K562 (cell line): ENCODE data around the gene PPP1R37. TPM values are rescaled to one million over a fixed set of nuclear protein-coding genes. Genes with fewer than 3 reads are reported as not detected.

Source experiments
- ARID2 ChIP-seq: fragments of 450-650 bp; IDR thresholded peaks from 2 replicates; pipeline ENCODE4 v1.6.1; 2017; ENCODE audit warnings: antibody characterized with exemption, mild to moderate bottlenecking
- BRCA1 ChIP-seq, 2 experiments: fragments of 450-650 bp in 1 of 2; sonication (generic) in 1 of 2; formaldehyde crosslinking in 1 of 2; IDR thresholded peaks; 2 replicates each; pipeline versions ENCODE4 v1.5.0 to v1.6.1; 2017 to 2020; ENCODE audit warnings: mild to moderate bottlenecking in 1 of 2, missing genetic modification reagents in 1 of 2
- CHD4 ChIP-seq: fragments of 200-600 bp; sonication (generic); IDR thresholded peaks from 3 replicates; pipeline ENCODE4 v1.6.1; 2012; ENCODE audit warnings: low read depth, mild to moderate bottlenecking, mixed read lengths, low read length, inconsistent platforms; ENCODE audit not compliant: insufficient read depth, insufficient replicate concordance, poor library complexity, severe bottlenecking
- FOS ChIP-seq: IDR thresholded peaks from 3 replicates; pipeline ENCODE4 v1.6.1; 2011; ENCODE audit not compliant: insufficient read length; ENCODE audit errors: extremely low read depth
- HBP1 ChIP-seq: fragments of 450-650 bp; formaldehyde crosslinking; IDR thresholded peaks from 2 replicates; pipeline ENCODE4 v1.4.0; 2022; ENCODE audit warnings: missing genetic modification characterization
- HCFC1 ChIP-seq: IDR thresholded peaks from 2 replicates; pipeline ENCODE4 v1.6.1; 2012; ENCODE audit warnings: low read depth, low read length, improper control_type of control experiment
- HDAC8 ChIP-seq: fragments of 450-650 bp; IDR thresholded peaks from 2 replicates; pipeline ENCODE4 v1.6.1; 2016; ENCODE audit warnings: mild to moderate bottlenecking, missing genetic modification characterization, moderate library complexity, missing compliant biosample characterization
- JUND ChIP-seq, 2 experiments: IDR thresholded peaks; 2 replicates in 1 of 2; 3 replicates in 1 of 2; pipeline ENCODE4 v1.6.1; 2011; ENCODE audit warnings: borderline replicate concordance in 2 of 2, low read depth in 2 of 2, low read length in 2 of 2, improper control_type of control experiment in 1 of 2, missing biosample characterization in 1 of 2, missing genetic modification characterization in 1 of 2, missing genetic modification reagents in 1 of 2
- NFE2L1 ChIP-seq: fragments of 450-650 bp; IDR thresholded peaks from 2 replicates; pipeline ENCODE4 v1.6.1; 2016; ENCODE audit warnings: missing genetic modification characterization, low read depth, mild to moderate bottlenecking, missing compliant biosample characterization, moderate library complexity, borderline replicate concordance
- PHF8 ChIP-seq: fragments of 200-600 bp; sonication (generic); IDR thresholded peaks from 2 replicates; pipeline ENCODE4 v1.6.1; 2012; ENCODE audit warnings: mixed run types, mild to moderate bottlenecking, inconsistent platforms, low read length, moderate library complexity, borderline replicate concordance
- RAD21 ChIP-seq, 2 experiments: fragments of 250-450 bp in 1 of 2; fragments of 450-650 bp in 1 of 2; sonication (Bioruptor Pico) in 1 of 2; formaldehyde crosslinking in 1 of 2; IDR thresholded peaks in 1 of 2; conservative IDR thresholded peaks in 1 of 2; 2 replicates each; pipeline versions ENCODE4 v1.4.0 to v1.8.0; 2020 to 2022; ENCODE audit warnings: mild to moderate bottlenecking in 2 of 2, moderate library complexity in 1 of 2
- RAD51 ChIP-seq: fragments of 450-650 bp; IDR thresholded peaks from 2 replicates; pipeline ENCODE4 v1.7.1; 2016; ENCODE audit warnings: low read depth, mild to moderate bottlenecking, borderline replicate concordance
- SMAD1 ChIP-seq: fragments of 150-350 bp; IDR thresholded peaks from 2 replicates; pipeline ENCODE4 v1.6.1; 2014; ENCODE audit warnings: low read length, low read depth; ENCODE audit not compliant: partially characterized antibody
- SPI1 ChIP-seq: IDR thresholded peaks from 2 replicates; pipeline ENCODE4 v1.6.1; 2011; ENCODE audit warnings: low read depth, low read length, control low read depth, borderline replicate concordance
- ZBTB1 ChIP-seq: sonication (generic); formaldehyde crosslinking; IDR thresholded peaks from 2 replicates; pipeline ENCODE4 v1.8.1; 2023; ENCODE audit warnings: missing genetic modification reagents, low read depth, mild to moderate bottlenecking, borderline replicate concordance
- ZKSCAN3 ChIP-seq: fragments of 250-450 bp; sonication (Bioruptor Pico); IDR thresholded peaks from 2 replicates; pipeline ENCODE4 v1.4.0; 2020
- ZNF280A ChIP-seq: fragments of 450-650 bp; IDR thresholded peaks from 2 replicates; pipeline ENCODE4 v1.6.1; 2018; ENCODE audit warnings: mild to moderate bottlenecking, low read depth; ENCODE audit not compliant: partially characterized antibody
- ZNF518B ChIP-seq: fragments of 250-450 bp; sonication (Bioruptor Pico); IDR thresholded peaks from 2 replicates; pipeline ENCODE4 v1.5.0; 2021; ENCODE audit warnings: mild to moderate bottlenecking, moderate library complexity
- polyA plus RNA-seq, 8 experiments: library from polyadenylated mRNA; depleted of rRNA in 4 of 8; stranded (reverse) in 5 of 8; unstranded in 3 of 8; fragments of >200 nt; fragmentation: Nextera tagmentation in 2 of 8; fragmentation: Illumina TruSeq in 1 of 8; extraction: Ambion mirVana in 2 of 8; extraction: Trizol in 1 of 8; gene quantifications; 2 replicates each; pipeline versions ENCODE4 v1.2.1 to v1.2.3, GENCODE V29; 2011 to 2014; ENCODE audit warnings: inconsistent platforms in 1 of 8, missing spikeins in 1 of 8
- total RNA-seq, 7 experiments: library from RNA; depleted of rRNA in 6 of 7; stranded (reverse); fragments of >200 nt in 6 of 7; fragmentation: Illumina TruSeq in 2 of 7; extraction: Trizol in 2 of 7; gene quantifications; 2 replicates each; pipeline versions ENCODE4 v1.2.1 to v1.2.3, GENCODE V29; 2011 to 2021; ENCODE audit warnings: low replicate concordance in 1 of 7

The PPP1R37 gene
- total and polyA plus RNA-seq, 9 of the 15 experiments (the other 6 are each of a cell fraction or from before 2014, with no cell fraction given), result 0.04 to 20.3 (median 7.3) TPM

- TF ChIP-seq ZNF280A, result no peak
- peak; percentile 50 for TF ChIP-seq HCFC1
- TF ChIP-seq HBP1 (CRISPR knock-in tag), result no peak
- no peak for TF ChIP-seq BRCA1 (IDR thresholded peaks at IDR 0.05)
- no peak for TF ChIP-seq BRCA1 (CRISPR knock-in tag; IDR thresholded peaks at IDR 0.05)
- peak; percentile 51; the same call in 1 of the 2 replicates for TF ChIP-seq JUND (IDR thresholded peaks at IDR 0.05; ENCODE audit: borderline replicate concordance, low read depth, low read length)
- no peak for TF ChIP-seq JUND (tag; IDR thresholded peaks at IDR 0.05; ENCODE audit: borderline replicate concordance, low read depth, low read length)
- no peak for TF ChIP-seq CHD4
- TF ChIP-seq RAD51, result peak; percentile 82; the same call in 1 of the 2 replicates
- no peak for TF ChIP-seq ZNF518B
- TF ChIP-seq FOS, result no peak
- no peak for TF ChIP-seq ZKSCAN3 (CRISPR knock-in tag)
- TF ChIP-seq SPI1, result peak; percentile 84
- no peak for TF ChIP-seq RAD21 (CRISPR knock-in tag; conservative IDR thresholded peaks at IDR 0.05 in 1 of 2, IDR thresholded peaks at IDR 0.05 in 1 of 2)
- TF ChIP-seq ARID2, result no peak
- TF ChIP-seq PHF8, result no peak
- no peak for TF ChIP-seq NFE2L1 (tag)
- no peak for TF ChIP-seq ZBTB1
- no peak for TF ChIP-seq HDAC8 (tag)
- no peak for TF ChIP-seq SMAD1
Observed at GRCh38 chr19:45091031-45091923, 1.7 kb upstream of the PPP1R37 start (continued).
